Thoracic aorta (tissue), 2 donors: ENCODE measurements around the gene MBNL1. TPM values are rescaled to one million over a fixed set of nuclear protein-coding genes. Genes with fewer than 3 reads are reported as not detected.

Source experiments
- ATAC-seq: fragments of 150-250 bp; one replicate; pipeline ENCODE4 v1.8.0; 2017; ENCODE audit warnings: low read depth; ENCODE audit not compliant: insufficient number of reproducible peaks, low FRiP score
- DNase-seq: peaks from one replicate; pipeline ENCODE4 v3.0.0-alpha.2; 2020; ENCODE audit warnings: low spot score
- H3K27ac ChIP-seq, 2 donors: fragments of 200-600 bp; sonication (generic); 1 replicate in 1 of 2; 2 replicates in 1 of 2; pipeline ENCODE4 v1.5.1; 2016; ENCODE audit warnings: mild to moderate bottlenecking in 2 of 2, moderate library complexity in 2 of 2
- H3K27me3 ChIP-seq: fragments of 200-600 bp; sonication (generic); replicated peaks from 2 replicates; pipeline ENCODE4 v1.6.0; 2016; ENCODE audit warnings: mild to moderate bottlenecking; ENCODE audit not compliant: insufficient read depth
- H3K36me3 ChIP-seq: fragments of 200-600 bp; sonication (generic); one replicate; pipeline ENCODE4 v1.5.1; 2016
- H3K4me1 ChIP-seq, 2 donors: fragments of 200-600 bp; sonication (generic); 1 replicate in 1 of 2; 2 replicates in 1 of 2; pipeline versions ENCODE4 v1.5.1 to v1.6.0; 2016; ENCODE audit warnings: low read depth in 2 of 2, mild to moderate bottlenecking in 1 of 2; ENCODE audit not compliant: control insufficient read depth in 1 of 2
- H3K4me3 ChIP-seq: fragments of 200-600 bp; sonication (generic); 2 replicates; pipeline ENCODE4 v1.5.1; 2016; ENCODE audit warnings: mild to moderate bottlenecking
- H3K9me3 ChIP-seq: fragments of 200-600 bp; sonication (generic); 2 replicates; pipeline ENCODE4 v1.5.1; 2016
- CTCF ChIP-seq: fragments of 200-600 bp; sonication (generic); IDR thresholded peaks from one replicate; pipeline ENCODE4 v1.5.1; 2019; ENCODE audit warnings: antibody characterized with exemption
- total RNA-seq, 2 donors: library from RNA; depleted of rRNA; stranded (reverse); fragments of >200 nt; gene quantifications; one replicate each; pipeline versions ENCODE4 v1.1.0 to v1.2.3, GENCODE V29; 2016

Gene MBNL1
- total RNA-seq, 2 donors from 2014 or later, result 783 to 1,062 TPM

DNA sequence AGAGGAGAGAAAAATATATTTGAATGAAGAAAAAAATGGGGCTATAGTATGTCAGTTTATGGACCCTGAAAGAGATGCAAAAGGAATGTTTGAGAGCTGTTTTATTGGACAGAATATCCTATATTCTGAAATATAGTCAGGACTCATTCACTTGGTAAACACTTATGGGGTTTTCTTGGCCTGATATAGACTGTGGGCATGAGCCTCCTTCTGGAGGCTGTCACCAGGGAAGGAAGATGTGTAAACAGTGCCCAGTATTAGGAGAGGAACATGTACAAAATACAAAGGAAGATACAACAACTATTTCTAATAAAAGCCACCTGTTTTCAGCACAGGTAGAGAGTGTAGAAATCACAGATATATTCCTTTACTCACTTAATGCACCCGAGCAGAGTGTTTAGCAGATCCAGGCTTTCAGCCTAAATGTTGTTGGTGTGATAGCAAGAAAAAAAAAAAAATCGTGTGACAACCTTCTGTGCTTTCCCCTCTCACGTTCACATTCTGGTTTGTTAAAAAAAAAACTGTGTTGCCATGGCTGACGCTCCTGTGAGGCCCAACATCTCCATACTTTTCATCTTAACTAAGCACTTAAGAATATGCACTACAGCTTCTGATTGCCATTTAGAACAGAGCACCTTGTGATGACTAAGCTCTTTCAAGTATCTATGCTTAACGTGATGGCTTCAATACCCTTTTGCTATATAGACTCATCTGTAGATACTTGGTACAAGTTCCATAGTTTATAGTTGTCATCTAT, 134.1 kb downstream of the MBNL1 start:
- Histone ChIP-seq H3K4me1 (peaks cover 77 to 93% of the 10 kb centered on the region in 2 donors), H3K27ac (peak overlapping the region; percentile 71 to 83), H3K4me3 (peak overlapping the region; percentile 23), H3K9me3 (no peaks in the 10 kb centered on the region), H3K27me3 (no peaks in the 10 kb centered on the region), H3K36me3 (no peaks in the 10 kb centered on the region)
- TF ChIP-seq CTCF, result no peak
- peak; percentile 14 for ATAC-seq
- no peak for DNase-seq

DNA sequence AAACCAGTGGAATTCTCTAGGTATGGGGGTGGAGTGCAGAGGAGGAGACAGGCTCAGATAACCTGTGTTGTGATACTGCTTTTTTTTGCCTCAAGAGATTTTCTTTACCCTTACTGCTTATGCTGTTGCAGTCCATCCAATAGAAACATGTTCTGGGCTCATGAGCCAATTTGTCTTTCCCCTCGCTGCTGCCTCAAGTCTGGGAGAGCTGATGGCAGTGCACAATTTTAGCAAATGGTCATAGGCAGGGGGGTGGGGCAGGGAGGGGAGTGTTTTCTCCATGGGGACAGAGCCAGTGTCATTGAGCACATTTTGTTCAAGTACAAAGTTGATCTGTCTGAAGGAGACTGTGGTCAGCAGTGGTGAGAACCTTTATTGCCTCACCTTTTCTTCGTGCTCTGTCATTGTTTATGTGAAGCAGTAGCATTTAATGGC, 134.9 kb downstream of the MBNL1 start:
- Histone ChIP-seq H3K27me3 (no peaks in the 10 kb centered on the region), H3K9me3 (no peaks in the 10 kb centered on the region), H3K36me3 (no peaks in the 10 kb centered on the region), H3K4me3 (peak overlapping the region; percentile 23), H3K27ac (peak overlapping the region; percentile 71 to 83), H3K4me1 (peaks cover 75 to 88% of the 10 kb centered on the region in 2 donors)
- TF ChIP-seq CTCF, result no peak
- peak; percentile 72 for DNase-seq
- ATAC-seq, result peak; percentile 47

GRCh38 chr3:152404976-152405375, 136.2 kb downstream of the MBNL1 start:
- Histone ChIP-seq H3K27me3 (no peaks in the 10 kb centered on the region), H3K36me3 (no peaks in the 10 kb centered on the region), H3K4me1 (peaks cover 73 to 87% of the 10 kb centered on the region in 2 donors), H3K9me3 (no peaks in the 10 kb centered on the region), H3K27ac (peak overlapping the region; percentile 71 to 83), H3K4me3 (no peak overlapping the region)
- ATAC-seq, result no peak
- DNase-seq, result no peak
- no peak for TF ChIP-seq CTCF

- Histone ChIP-seq H3K36me3 (no peaks in the 10 kb centered on the region), H3K4me1 (peaks cover 68 to 86% of the 10 kb centered on the region in 2 donors), H3K9me3 (no peaks in the 10 kb centered on the region), H3K27ac (peak overlapping the region; percentile 72 to 83), H3K27me3 (no peaks in the 10 kb centered on the region), H3K4me3 (peak overlapping the region; percentile 64)
- no peak for TF ChIP-seq CTCF
- DNase-seq (no peak), ATAC-seq (peak; percentile 87)
These were observed 137.4 kb downstream of the MBNL1 start for GRCh38 chr3:152405915-152406802.

DNA sequence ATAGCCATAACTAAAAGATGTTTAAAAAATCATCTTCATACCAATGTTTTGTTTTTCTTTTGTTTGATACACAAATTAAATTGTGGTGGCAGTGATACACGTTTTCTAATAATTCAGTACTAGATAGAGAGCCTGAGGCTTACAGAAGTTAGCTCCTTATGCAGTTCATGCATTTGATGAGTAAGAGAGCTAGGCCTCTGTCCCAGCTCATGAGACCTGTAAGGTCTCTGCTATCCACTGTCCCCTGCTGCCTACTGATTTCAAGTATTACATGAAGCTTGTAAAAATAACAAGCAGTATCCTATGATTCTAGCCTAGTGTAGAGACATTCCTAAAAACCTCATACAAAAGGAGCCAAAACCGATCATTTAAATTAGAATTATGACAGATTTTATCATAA, 144.5 kb downstream of the MBNL1 start:
- peaks cover 10% of the 10 kb centered on the region for H3K36me3 ChIP-seq
- H3K4me3 ChIP-seq, result no peak overlapping the region
- peak overlapping the region in 1 of 2 donors; percentile 29 for H3K27ac ChIP-seq
- DNase-seq (no peak), ATAC-seq (no peak)
- peaks cover 54 to 89% of the 10 kb centered on the region in 2 donors for H3K4me1 ChIP-seq
- H3K27me3 ChIP-seq, result no peaks in the 10 kb centered on the region
- no peaks in the 10 kb centered on the region for H3K9me3 ChIP-seq
- TF ChIP-seq CTCF, result no peak
